ENCODE data around the gene STARD7. TPM values are rescaled to one million over a fixed set of nuclear protein-coding genes. Genes with fewer than 3 reads are reported as not detected.

The STARD7 gene
- total RNA-seq, 2 donors from 2014 or later = 102 to 179 TPM

DNA sequence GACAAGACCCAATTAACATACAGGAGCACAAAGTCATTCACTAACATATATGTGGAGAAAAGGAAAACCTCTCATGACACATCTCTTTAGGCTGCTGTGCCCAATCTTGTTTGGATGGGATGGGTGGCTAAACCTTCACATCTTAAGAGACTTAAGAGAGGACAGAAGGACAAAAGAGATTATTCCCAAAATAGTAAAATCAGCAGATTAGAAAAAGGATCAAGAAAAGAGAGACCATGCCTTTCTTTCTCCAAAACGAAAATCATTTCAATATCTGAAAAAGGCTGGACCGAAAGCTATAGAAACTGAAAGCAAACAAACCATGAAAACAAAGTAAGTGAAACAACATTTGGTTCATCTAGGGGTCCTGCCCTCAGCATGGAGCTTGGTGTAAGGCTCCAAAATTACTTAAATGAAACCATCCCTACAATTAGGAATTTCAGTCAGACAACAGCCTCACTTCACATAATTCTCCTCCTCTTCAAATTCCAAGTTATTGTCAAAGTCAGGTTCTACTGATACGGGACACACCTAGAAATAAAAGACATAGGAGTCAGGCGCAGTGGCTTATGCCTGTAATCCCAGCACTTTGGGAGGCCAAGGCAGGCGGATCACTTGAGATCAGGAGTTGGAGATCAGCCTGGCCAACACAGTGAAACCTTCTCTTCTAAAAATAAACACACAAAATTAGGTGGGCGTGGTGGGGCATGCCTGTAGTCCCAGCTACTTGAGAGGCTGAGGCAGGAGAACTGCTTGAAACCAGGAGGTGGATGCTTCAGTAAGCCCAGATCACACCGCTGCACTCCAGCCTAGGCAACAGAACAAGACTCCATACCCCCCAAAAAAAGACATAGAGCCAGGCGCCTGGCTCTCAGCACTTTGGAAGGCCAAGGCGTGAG, 5.2 kb downstream of the STARD7 start:
- TF ChIP-seq CTCF (IDR thresholded peaks at IDR 0.05) = no peak
- no peaks in the 10 kb centered on the region for H3K27me3 ChIP-seq
- no peak overlapping the region for H3K9ac ChIP-seq (ENCODE audit: low read depth in 2 of 2, low read length in 2 of 2)
- peaks cover 11% of the 10 kb centered on the region for H3K4me1 ChIP-seq
- H3K27ac ChIP-seq = peak overlapping the region; percentile 41
- DNase-seq = no peak
- intact Hi-C loops (cut with DNase I) = loop anchor here (5.0 kb wide), 1 partner anchor 54 kb away; no protein-coding TSS in a partner anchor
- no peaks in the 10 kb centered on the region for H3K9me3 ChIP-seq
- H3K36me3 ChIP-seq = no peaks in the 10 kb centered on the region
- H3K4me3 ChIP-seq = no peak overlapping the region

DNA sequence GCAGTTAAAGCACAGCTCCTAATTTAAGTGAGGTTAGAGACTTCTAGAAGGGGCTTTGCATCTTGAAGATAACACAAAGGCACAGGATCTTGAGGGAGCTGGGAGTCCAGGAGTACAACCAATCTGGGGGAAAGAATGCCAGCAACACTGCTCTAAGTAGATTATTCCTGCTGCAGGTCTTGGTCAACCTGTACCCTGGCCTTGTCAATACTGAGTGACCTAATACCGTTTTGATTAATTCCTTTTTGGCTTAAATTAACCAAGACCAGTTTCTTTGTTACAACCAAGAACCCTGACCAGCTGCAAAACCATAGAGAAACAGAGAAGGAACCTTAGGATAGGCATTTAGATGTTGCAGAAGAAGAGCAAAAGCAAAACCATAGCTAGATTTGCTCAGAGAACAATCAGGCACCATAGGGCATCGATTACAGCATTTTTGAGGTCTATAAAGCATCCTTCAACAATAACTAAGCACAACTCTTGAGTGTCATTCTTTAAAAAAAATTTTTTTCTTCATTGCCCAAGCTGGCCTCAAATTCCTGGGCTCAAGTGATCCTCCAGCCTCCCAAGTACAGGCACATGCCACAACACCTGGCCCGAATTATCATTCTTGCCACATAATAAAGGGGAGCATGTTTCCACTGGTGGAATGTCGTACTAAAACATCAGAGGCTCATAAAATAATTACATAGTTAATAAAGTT, 6.3 kb downstream of the STARD7 start:
- intact Hi-C loops (cut with DNase I) = loop anchor here (5.0 kb wide), 1 partner anchor 55 kb away; no protein-coding TSS in a partner anchor
- H3K27ac ChIP-seq = no peak overlapping the region
- TF ChIP-seq CTCF (IDR thresholded peaks at IDR 0.05) = no peak
- no peaks in the 10 kb centered on the region for H3K9me3 ChIP-seq
- H3K27me3 ChIP-seq = no peaks in the 10 kb centered on the region
- no peak overlapping the region for H3K9ac ChIP-seq (ENCODE audit: low read depth in 2 of 2, low read length in 2 of 2)
- no peaks in the 10 kb centered on the region for H3K36me3 ChIP-seq
- no peak overlapping the region for H3K4me3 ChIP-seq
- H3K4me1 ChIP-seq = peaks cover 11% of the 10 kb centered on the region
- no peak for DNase-seq

DNA sequence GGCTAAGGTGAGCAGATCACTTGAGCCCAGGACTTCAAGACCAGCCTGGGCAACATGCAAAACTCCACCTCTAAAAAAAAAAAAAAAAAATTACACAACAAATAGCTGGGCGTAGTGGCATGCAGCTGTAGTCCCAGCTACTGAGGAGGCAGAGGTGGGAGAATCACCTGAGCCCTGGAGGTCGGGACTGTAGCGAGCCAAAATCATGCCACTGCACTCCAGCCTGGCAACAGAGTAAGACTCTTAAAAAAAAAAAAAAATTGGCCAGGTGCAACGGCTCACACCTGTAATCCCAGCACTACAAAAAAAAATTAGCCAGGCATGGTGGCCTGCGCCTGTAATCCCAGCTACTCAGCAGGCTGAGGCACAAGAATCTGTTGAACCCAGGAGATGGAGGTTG, 7.3 kb downstream of the STARD7 start:
- intact Hi-C loops (cut with DNase I) = loop anchor here (5.0 kb wide), 1 partner anchor 56 kb away; no protein-coding TSS in a partner anchor
- no peak overlapping the region for H3K27ac ChIP-seq
- no peak overlapping the region for H3K4me3 ChIP-seq
- H3K4me1 ChIP-seq = peaks cover 11% of the 10 kb centered on the region
- H3K27me3 ChIP-seq = no peaks in the 10 kb centered on the region
- no peaks in the 10 kb centered on the region for H3K36me3 ChIP-seq
- H3K9ac ChIP-seq (ENCODE audit: low read depth in 2 of 2, low read length in 2 of 2) = no peak overlapping the region
- no peaks in the 10 kb centered on the region for H3K9me3 ChIP-seq
- TF ChIP-seq CTCF (IDR thresholded peaks at IDR 0.05) = no peak
- DNase-seq = no peak

DNA sequence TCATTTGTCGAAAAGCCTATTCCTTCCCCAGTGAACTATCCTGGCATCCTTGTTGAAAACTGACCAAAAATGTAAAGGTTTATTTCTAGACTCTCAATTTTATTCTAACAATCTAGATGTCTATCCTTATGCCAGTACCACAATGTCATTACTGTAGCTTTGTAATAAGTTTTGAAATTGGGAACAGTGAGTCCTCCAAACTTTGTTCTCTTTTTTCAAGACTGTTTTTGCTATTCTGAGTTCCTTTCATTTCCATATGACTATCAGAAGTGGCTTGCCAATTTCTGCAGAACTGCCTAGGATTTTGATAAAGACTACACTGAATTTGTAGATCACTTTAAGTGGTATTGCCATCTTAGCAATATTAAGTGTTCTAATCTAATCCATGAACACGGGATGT, 9.7 kb downstream of the STARD7 start:
- H3K4me1 ChIP-seq = no peaks in the 10 kb centered on the region
- peaks cover 9% of the 10 kb centered on the region for H3K36me3 ChIP-seq
- no peak for DNase-seq
- H3K9ac ChIP-seq (ENCODE audit: low read depth in 2 of 2, low read length in 2 of 2) = no peak overlapping the region
- no peaks in the 10 kb centered on the region for H3K9me3 ChIP-seq
- H3K27me3 ChIP-seq = no peaks in the 10 kb centered on the region
- no peak for TF ChIP-seq CTCF (IDR thresholded peaks at IDR 0.05)
- H3K27ac ChIP-seq = no peak overlapping the region
- intact Hi-C loops (cut with DNase I) = no loop called here
- H3K4me3 ChIP-seq = no peak overlapping the region

GRCh38 chr2:96197546-96198255, 10.9 kb downstream of the STARD7 start:
- no peak for TF ChIP-seq CTCF (IDR thresholded peaks at IDR 0.05)
- no peaks in the 10 kb centered on the region for H3K4me1 ChIP-seq
- intact Hi-C loops (cut with DNase I) = no loop called here
- H3K36me3 ChIP-seq = peaks cover 18% of the 10 kb centered on the region
- no peak for DNase-seq
- H3K27me3 ChIP-seq = no peaks in the 10 kb centered on the region
- no peak overlapping the region for H3K4me3 ChIP-seq
- H3K9me3 ChIP-seq = no peaks in the 10 kb centered on the region
- H3K9ac ChIP-seq (ENCODE audit: low read depth in 2 of 2, low read length in 2 of 2) = no peak overlapping the region
- no peak overlapping the region for H3K27ac ChIP-seq

Measured in colonic mucosa (tissue), 4 donors.